GM23338 (cell line): Measurements from ENCODE around the gene RNF128. TPM values are rescaled to one million over a fixed set of nuclear protein-coding genes. Genes with fewer than 3 reads are reported as not detected.

Source experiments
- ATAC-seq: fragments of 200-7000 bp; cut with Tn5 transposase; 3 replicates; pipeline ENCODE4 v1.9.1; 2020
- DNase-seq: peaks from one replicate; pipeline ENCODE4 v3.0.0-alpha.2; 2015; ENCODE audit warnings: low spot score
- H2AFZ ChIP-seq: fragments of 200-600 bp; sonication (generic); 2 replicates; pipeline ENCODE4 v1.8.0; 2016; ENCODE audit warnings: antibody characterized with exemption, mild to moderate bottlenecking, moderate library complexity
- H3F3A ChIP-seq: fragments of 200-600 bp; sonication (generic); replicated peaks from 2 replicates; pipeline ENCODE4 v1.8.0; 2017; ENCODE audit warnings: antibody characterized with exemption, mixed run types, low read depth
- H3K27ac ChIP-seq: fragments of 200-600 bp; sonication (generic); 2 replicates; pipeline ENCODE4 v1.6.1; 2016; ENCODE audit warnings: low read depth
- H3K27me3 ChIP-seq: fragments of 200-600 bp; sonication (generic); 2 replicates; pipeline ENCODE4 v1.8.0; 2016; ENCODE audit warnings: mild to moderate bottlenecking, mixed run types, moderate library complexity; ENCODE audit not compliant: insufficient read depth
- H3K36me3 ChIP-seq: fragments of 200-600 bp; sonication (generic); 2 replicates; pipeline ENCODE4 v1.8.0; 2016; ENCODE audit warnings: mild to moderate bottlenecking; ENCODE audit not compliant: insufficient read depth
- H3K4me1 ChIP-seq: fragments of 200-600 bp; sonication (generic); 2 replicates; pipeline ENCODE4 v1.8.0; 2016; ENCODE audit warnings: mild to moderate bottlenecking, moderate library complexity; ENCODE audit not compliant: insufficient read depth
- H3K4me2 ChIP-seq: fragments of 200-600 bp; sonication (generic); 2 replicates; pipeline ENCODE4 v1.7.1; 2017; ENCODE audit warnings: mixed run types
- H3K4me3 ChIP-seq: fragments of 200-600 bp; sonication (generic); 2 replicates; pipeline ENCODE4 v1.6.1; 2016; ENCODE audit warnings: mixed run types
- H3K79me2 ChIP-seq: fragments of 200-600 bp; sonication (generic); replicated peaks from 2 replicates; pipeline ENCODE4 v1.8.0; 2017; ENCODE audit warnings: mild to moderate bottlenecking; ENCODE audit not compliant: insufficient read depth
- H3K9me2 ChIP-seq: fragments of 200-600 bp; sonication (generic); 2 replicates; pipeline ENCODE4 v1.8.0; 2017; ENCODE audit not compliant: insufficient read depth
- H4K20me1 ChIP-seq: fragments of 200-600 bp; sonication (generic); replicated peaks from 2 replicates; pipeline ENCODE4 v1.8.0; 2017; ENCODE audit warnings: mild to moderate bottlenecking; ENCODE audit not compliant: insufficient read depth
- H3K27ac Mint-ChIP-seq: 2 replicates; pipeline ENCODE4 v1.8.0; 2020; ENCODE audit warnings: inconsistent platforms, mild to moderate bottlenecking, moderate library complexity, mixed read lengths
- H3K27me3 Mint-ChIP-seq: 3 replicates; pipeline ENCODE4 v1.8.0; 2022; ENCODE audit warnings: low read depth, mild to moderate bottlenecking, moderate library complexity, mixed read lengths, inconsistent platforms; ENCODE audit not compliant: insufficient read depth, poor library complexity
- H3K36me3 Mint-ChIP-seq: 3 replicates; pipeline ENCODE4 v1.8.0; 2021; ENCODE audit warnings: low read depth, mild to moderate bottlenecking, inconsistent platforms, moderate library complexity, mixed read lengths
- H3K4me1 Mint-ChIP-seq: 3 replicates; pipeline ENCODE4 v1.8.0; 2020; ENCODE audit warnings: mild to moderate bottlenecking, inconsistent platforms, mixed read lengths
- H3K4me3 Mint-ChIP-seq: 3 replicates; pipeline ENCODE4 v1.8.0; 2021; ENCODE audit warnings: moderate library complexity, mild to moderate bottlenecking, inconsistent platforms, mixed read lengths
- H3K9me3 Mint-ChIP-seq: 3 replicates; pipeline ENCODE4 v1.8.0; 2020; ENCODE audit warnings: moderate library complexity, mild to moderate bottlenecking, inconsistent platforms, mixed read lengths
- CREB1 ChIP-seq: fragments of 250-450 bp; sonication (Bioruptor Pico); IDR thresholded peaks from 2 replicates; pipeline ENCODE4 v1.5.0; 2020; ENCODE audit warnings: low read depth, mild to moderate bottlenecking, moderate library complexity
- EZH2 ChIP-seq: fragments of 200-600 bp; sonication (generic); IDR thresholded peaks from one replicate; pipeline ENCODE4 v1.8.0; 2017; ENCODE audit warnings: antibody characterized with exemption, mild to moderate bottlenecking, low read depth; ENCODE audit not compliant: unreplicated experiment
- EZH2phosphoT487 ChIP-seq: fragments of 200-600 bp; sonication (generic); IDR thresholded peaks from one replicate; pipeline ENCODE4 v1.8.1; 2018; ENCODE audit warnings: antibody characterized with exemption; ENCODE audit not compliant: unreplicated experiment
- JUNB ChIP-seq: IDR thresholded peaks from one replicate; pipeline ENCODE4 v1.6.1; 2016; ENCODE audit warnings: antibody characterized with exemption; ENCODE audit not compliant: unreplicated experiment
- NANOG ChIP-seq: IDR thresholded peaks from 2 replicates; pipeline ENCODE4 v1.6.1; 2016; ENCODE audit warnings: antibody characterized with exemption, borderline replicate concordance
- POLR2AphosphoS5 ChIP-seq: IDR thresholded peaks from 2 replicates; pipeline ENCODE4 v1.6.1; 2016; ENCODE audit warnings: antibody characterized with exemption, low read depth
- STAT1 ChIP-seq: IDR thresholded peaks from one replicate; pipeline ENCODE4 v1.6.1; 2016; ENCODE audit warnings: antibody characterized with exemption; ENCODE audit not compliant: unreplicated experiment
- ZNF331 ChIP-seq: fragments of 250-450 bp; sonication (Bioruptor Pico); IDR thresholded peaks from 2 replicates; pipeline ENCODE4 v1.5.0; 2020; ENCODE audit warnings: low read depth, mild to moderate bottlenecking, moderate library complexity
- polyA plus RNA-seq: library from polyadenylated mRNA; unstranded; fragments of >200 nt; fragmentation: Nextera tagmentation; extraction: Ambion mirVana; gene quantifications from 2 replicates; pipeline ENCODE4 v1.2.1, GENCODE V29; 2016
- total RNA-seq: library from RNA; depleted of rRNA; stranded (reverse); fragments of >200 nt; shearing (Covaris generic); gene quantifications from 2 replicates; pipeline ENCODE4 v1.2.3, GENCODE V29; 2014
- TF ChIP-seq, protein P1 (sequence below): IDR thresholded peaks from one replicate; pipeline ENCODE4 v1.6.1; 2018; ENCODE audit warnings: antibody characterized with exemption; ENCODE audit not compliant: unreplicated experiment
- TF ChIP-seq, protein P2 (sequence below), 2 experiments: fragments of 200-600 bp in 1 of 2; sonication (generic) in 1 of 2; conservative IDR thresholded peaks; 2 replicates each; pipeline versions ENCODE4 v1.5.1 to v1.6.1; 2016 to 2017; ENCODE audit warnings: antibody characterized with exemption in 2 of 2, low read depth in 2 of 2, mild to moderate bottlenecking in 2 of 2, moderate library complexity in 1 of 2
- TF ChIP-seq, protein P3 (sequence below): fragments of 250-450 bp; sonication (Bioruptor Pico); IDR thresholded peaks from 2 replicates; pipeline ENCODE4 v1.5.0; 2020; ENCODE audit warnings: mild to moderate bottlenecking, moderate library complexity

RNF128 gene
- total and polyA plus RNA-seq, 2 experiments from 2014 or later: 1.2 to 3.2 TPM

DNA sequence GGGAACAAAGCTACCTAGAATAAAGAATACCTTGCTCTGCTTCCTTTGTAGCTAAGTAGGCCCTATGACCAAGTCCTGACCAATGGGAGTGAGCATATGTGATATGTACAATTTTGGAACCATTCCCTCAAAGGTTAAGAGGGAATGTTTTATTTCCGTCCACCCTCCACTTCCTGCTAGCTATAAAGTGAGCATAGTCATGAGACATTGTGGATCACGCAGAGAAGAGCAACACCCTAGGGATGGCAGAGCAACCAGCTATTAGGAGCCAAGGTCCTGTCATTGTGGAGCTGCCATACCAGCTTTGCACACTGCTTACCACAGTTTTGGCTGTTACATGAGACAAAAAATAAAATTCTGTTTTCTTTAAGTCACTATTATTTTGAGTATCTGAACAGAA, 45.8 kb upstream of the RNF128 start:
- no peaks in the 10 kb centered on the region for H3K4me1 ChIP-seq
- no peak overlapping the region for H2AFZ ChIP-seq
- H3K27me3 ChIP-seq: no peaks in the 10 kb centered on the region
- no peak overlapping the region for H3K4me3 Mint-ChIP-seq
- H3K36me3 ChIP-seq: no peaks in the 10 kb centered on the region
- no peak for DNase-seq
- no peak overlapping the region for H3K27ac Mint-ChIP-seq
- no peaks in the 10 kb centered on the region for H3K9me2 ChIP-seq
- H3K36me3 Mint-ChIP-seq: no peaks in the 10 kb centered on the region
- no peak for ATAC-seq
- H3K4me2 ChIP-seq: no peak overlapping the region
- H3K9me3 Mint-ChIP-seq: no peaks in the 10 kb centered on the region
- H4K20me1 ChIP-seq: no peaks in the 10 kb centered on the region
- peaks cover 8% of the 10 kb centered on the region for H3K4me1 Mint-ChIP-seq
- H3K79me2 ChIP-seq: no peaks in the 10 kb centered on the region
- H3K27ac ChIP-seq: no peak overlapping the region
- no peaks in the 10 kb centered on the region for H3K27me3 Mint-ChIP-seq
- H3K4me3 ChIP-seq: no peak overlapping the region
- no peak for TF ChIP-seq CREB1 (CRISPR knock-in tag)
- TF ChIP-seq EZH2: no peak
- TF ChIP-seq STAT1: no peak
- TF ChIP-seq, protein P1, sequence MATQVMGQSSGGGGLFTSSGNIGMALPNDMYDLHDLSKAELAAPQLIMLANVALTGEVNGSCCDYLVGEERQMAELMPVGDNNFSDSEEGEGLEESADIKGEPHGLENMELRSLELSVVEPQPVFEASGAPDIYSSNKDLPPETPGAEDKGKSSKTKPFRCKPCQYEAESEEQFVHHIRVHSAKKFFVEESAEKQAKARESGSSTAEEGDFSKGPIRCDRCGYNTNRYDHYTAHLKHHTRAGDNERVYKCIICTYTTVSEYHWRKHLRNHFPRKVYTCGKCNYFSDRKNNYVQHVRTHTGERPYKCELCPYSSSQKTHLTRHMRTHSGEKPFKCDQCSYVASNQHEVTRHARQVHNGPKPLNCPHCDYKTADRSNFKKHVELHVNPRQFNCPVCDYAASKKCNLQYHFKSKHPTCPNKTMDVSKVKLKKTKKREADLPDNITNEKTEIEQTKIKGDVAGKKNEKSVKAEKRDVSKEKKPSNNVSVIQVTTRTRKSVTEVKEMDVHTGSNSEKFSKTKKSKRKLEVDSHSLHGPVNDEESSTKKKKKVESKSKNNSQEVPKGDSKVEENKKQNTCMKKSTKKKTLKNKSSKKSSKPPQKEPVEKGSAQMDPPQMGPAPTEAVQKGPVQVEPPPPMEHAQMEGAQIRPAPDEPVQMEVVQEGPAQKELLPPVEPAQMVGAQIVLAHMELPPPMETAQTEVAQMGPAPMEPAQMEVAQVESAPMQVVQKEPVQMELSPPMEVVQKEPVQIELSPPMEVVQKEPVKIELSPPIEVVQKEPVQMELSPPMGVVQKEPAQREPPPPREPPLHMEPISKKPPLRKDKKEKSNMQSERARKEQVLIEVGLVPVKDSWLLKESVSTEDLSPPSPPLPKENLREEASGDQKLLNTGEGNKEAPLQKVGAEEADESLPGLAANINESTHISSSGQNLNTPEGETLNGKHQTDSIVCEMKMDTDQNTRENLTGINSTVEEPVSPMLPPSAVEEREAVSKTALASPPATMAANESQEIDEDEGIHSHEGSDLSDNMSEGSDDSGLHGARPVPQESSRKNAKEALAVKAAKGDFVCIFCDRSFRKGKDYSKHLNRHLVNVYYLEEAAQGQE: no peak
- no peak for TF ChIP-seq EZH2phosphoT487
- TF ChIP-seq POLR2AphosphoS5: no peak
- no peak for TF ChIP-seq JUNB
- no peaks in the 10 kb centered on the region for H3F3A ChIP-seq

DNA sequence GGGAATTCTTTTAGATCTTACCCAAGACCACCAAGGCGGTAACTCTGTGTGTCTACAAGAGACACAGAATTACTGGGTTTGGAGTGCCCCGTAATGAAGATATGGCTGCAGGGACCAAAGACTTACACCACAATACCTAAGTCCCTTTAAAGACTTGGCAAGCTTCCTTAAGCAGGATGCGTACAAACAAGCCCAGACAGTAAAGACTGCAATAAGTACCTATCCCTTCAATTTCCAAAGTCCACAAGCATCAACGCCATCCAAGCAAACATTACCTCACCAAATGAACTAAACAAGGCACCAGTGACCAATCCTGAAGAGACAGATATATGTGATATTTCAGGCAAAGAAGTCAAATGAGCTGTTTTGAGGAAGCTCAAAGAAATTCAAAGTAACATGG, 42.3 kb upstream of the RNF128 start:
- Histone ChIP-seq H3F3A (no peaks in the 10 kb centered on the region), H2AFZ (no peak overlapping the region), H3K4me3 (no peak overlapping the region), H3K9me2 (no peaks in the 10 kb centered on the region), H3K79me2 (no peaks in the 10 kb centered on the region), H4K20me1 (no peaks in the 10 kb centered on the region), H3K4me2 (no peak overlapping the region), H3K27me3 (no peaks in the 10 kb centered on the region), H3K27ac (no peak overlapping the region), H3K36me3 (no peaks in the 10 kb centered on the region), H3K4me1 (no peaks in the 10 kb centered on the region)
- Mint-ChIP-seq H3K4me3 (no peak overlapping the region), H3K27me3 (no peaks in the 10 kb centered on the region), H3K27ac (no peak overlapping the region), H3K4me1 (peaks cover 4% of the 10 kb centered on the region; the same call in 1 of the 3 replicates), H3K36me3 (no peaks in the 10 kb centered on the region), H3K9me3 (no peaks in the 10 kb centered on the region)
- ATAC-seq: no peak
- DNase-seq: no peak
- TF ChIP-seq JUNB (no peak), EZH2 (no peak), NANOG (no peak), ZNF331 (no peak), EZH2phosphoT487 (no peak)
- TF ChIP-seq, protein P2, sequence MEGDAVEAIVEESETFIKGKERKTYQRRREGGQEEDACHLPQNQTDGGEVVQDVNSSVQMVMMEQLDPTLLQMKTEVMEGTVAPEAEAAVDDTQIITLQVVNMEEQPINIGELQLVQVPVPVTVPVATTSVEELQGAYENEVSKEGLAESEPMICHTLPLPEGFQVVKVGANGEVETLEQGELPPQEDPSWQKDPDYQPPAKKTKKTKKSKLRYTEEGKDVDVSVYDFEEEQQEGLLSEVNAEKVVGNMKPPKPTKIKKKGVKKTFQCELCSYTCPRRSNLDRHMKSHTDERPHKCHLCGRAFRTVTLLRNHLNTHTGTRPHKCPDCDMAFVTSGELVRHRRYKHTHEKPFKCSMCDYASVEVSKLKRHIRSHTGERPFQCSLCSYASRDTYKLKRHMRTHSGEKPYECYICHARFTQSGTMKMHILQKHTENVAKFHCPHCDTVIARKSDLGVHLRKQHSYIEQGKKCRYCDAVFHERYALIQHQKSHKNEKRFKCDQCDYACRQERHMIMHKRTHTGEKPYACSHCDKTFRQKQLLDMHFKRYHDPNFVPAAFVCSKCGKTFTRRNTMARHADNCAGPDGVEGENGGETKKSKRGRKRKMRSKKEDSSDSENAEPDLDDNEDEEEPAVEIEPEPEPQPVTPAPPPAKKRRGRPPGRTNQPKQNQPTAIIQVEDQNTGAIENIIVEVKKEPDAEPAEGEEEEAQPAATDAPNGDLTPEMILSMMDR (conservative IDR thresholded peaks at IDR 0.05; ENCODE audit: low read depth in 2 of 2): no peak
- TF ChIP-seq, protein P3, sequence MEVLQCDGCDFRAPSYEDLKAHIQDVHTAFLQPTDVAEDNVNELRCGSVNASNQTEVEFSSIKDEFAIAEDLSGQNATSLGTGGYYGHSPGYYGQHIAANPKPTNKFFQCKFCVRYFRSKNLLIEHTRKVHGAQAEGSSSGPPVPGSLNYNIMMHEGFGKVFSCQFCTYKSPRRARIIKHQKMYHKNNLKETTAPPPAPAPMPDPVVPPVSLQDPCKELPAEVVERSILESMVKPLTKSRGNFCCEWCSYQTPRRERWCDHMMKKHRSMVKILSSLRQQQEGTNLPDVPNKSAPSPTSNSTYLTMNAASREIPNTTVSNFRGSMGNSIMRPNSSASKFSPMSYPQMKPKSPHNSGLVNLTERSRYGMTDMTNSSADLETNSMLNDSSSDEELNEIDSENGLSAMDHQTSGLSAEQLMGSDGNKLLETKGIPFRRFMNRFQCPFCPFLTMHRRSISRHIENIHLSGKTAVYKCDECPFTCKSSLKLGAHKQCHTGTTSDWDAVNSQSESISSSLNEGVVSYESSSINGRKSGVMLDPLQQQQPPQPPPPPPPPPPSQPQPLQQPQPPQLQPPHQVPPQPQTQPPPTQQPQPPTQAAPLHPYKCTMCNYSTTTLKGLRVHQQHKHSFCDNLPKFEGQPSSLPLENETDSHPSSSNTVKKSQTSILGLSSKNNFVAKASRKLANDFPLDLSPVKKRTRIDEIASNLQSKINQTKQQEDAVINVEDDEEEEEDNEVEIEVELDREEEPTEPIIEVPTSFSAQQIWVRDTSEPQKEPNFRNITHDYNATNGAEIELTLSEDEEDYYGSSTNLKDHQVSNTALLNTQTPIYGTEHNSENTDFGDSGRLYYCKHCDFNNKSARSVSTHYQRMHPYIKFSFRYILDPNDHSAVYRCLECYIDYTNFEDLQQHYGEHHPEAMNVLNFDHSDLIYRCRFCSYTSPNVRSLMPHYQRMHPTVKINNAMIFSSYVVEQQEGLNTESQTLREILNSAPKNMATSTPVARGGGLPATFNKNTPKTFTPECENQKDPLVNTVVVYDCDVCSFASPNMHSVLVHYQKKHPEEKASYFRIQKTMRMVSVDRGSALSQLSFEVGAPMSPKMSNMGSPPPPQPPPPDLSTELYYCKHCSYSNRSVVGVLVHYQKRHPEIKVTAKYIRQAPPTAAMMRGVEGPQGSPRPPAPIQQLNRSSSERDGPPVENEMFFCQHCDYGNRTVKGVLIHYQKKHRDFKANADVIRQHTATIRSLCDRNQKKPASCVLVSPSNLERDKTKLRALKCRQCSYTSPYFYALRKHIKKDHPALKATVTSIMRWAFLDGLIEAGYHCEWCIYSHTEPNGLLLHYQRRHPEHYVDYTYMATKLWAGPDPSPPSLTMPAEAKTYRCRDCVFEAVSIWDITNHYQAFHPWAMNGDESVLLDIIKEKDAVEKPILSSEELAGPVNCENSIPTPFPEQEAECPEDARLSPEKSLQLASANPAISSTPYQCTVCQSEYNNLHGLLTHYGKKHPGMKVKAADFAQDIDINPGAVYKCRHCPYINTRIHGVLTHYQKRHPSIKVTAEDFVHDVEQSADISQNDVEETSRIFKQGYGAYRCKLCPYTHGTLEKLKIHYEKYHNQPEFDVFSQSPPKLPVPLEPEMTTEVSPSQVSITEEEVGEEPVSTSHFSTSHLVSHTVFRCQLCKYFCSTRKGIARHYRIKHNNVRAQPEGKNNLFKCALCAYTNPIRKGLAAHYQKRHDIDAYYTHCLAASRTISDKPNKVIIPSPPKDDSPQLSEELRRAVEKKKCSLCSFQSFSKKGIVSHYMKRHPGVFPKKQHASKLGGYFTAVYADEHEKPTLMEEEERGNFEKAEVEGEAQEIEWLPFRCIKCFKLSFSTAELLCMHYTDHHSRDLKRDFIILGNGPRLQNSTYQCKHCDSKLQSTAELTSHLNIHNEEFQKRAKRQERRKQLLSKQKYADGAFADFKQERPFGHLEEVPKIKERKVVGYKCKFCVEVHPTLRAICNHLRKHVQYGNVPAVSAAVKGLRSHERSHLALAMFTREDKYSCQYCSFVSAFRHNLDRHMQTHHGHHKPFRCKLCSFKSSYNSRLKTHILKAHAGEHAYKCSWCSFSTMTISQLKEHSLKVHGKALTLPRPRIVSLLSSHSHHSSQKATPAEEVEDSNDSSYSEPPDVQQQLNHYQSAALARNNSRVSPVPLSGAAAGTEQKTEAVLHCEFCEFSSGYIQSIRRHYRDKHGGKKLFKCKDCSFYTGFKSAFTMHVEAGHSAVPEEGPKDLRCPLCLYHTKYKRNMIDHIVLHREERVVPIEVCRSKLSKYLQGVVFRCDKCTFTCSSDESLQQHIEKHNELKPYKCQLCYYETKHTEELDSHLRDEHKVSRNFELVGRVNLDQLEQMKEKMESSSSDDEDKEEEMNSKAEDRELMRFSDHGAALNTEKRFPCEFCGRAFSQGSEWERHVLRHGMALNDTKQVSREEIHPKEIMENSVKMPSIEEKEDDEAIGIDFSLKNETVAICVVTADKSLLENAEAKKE: no peak
